Loucy (cell line): ENCODE measurements around the gene CNOT10.

ENCODE experiments used
- H2AFZ ChIP-seq: fragments of 200-600 bp; sonication (generic); 2 replicates; pipeline ENCODE4 v1.6.0; 2016; ENCODE audit warnings: antibody characterized with exemption, mild to moderate bottlenecking, low read length, moderate library complexity
- H3F3A ChIP-seq: fragments of 200-600 bp; 2 replicates; pipeline ENCODE4 v1.6.0; 2016; ENCODE audit warnings: antibody characterized with exemption, low read depth, mild to moderate bottlenecking
- H3K27me3 ChIP-seq: fragments of 200-600 bp; sonication (generic); 2 replicates; pipeline ENCODE4 v1.6.1; 2014; ENCODE audit warnings: low read length, mild to moderate bottlenecking; ENCODE audit not compliant: insufficient read depth, poor library complexity, severe bottlenecking
- H3K36me3 ChIP-seq: fragments of 200-600 bp; sonication (generic); 2 replicates; pipeline ENCODE4 v1.6.1; 2016; ENCODE audit warnings: low read length; ENCODE audit not compliant: insufficient read depth
- H3K4me1 ChIP-seq: fragments of 200-600 bp; sonication (generic); 2 replicates; pipeline ENCODE4 v1.5.1; 2014; ENCODE audit warnings: low read length, mild to moderate bottlenecking; ENCODE audit not compliant: insufficient read depth, poor library complexity, severe bottlenecking
- H3K4me2 ChIP-seq: fragments of 200-600 bp; sonication (generic); 2 replicates; pipeline ENCODE4 v1.6.0; 2014; ENCODE audit warnings: antibody characterized with exemption, low read length, low read depth, mild to moderate bottlenecking; ENCODE audit not compliant: poor library complexity, severe bottlenecking
- H3K4me3 ChIP-seq: fragments of 200-600 bp; sonication (generic); 2 replicates; pipeline ENCODE4 v1.5.1; 2014; ENCODE audit warnings: low read length, mild to moderate bottlenecking, mixed read lengths; ENCODE audit not compliant: poor library complexity, severe bottlenecking
- H3K79me2 ChIP-seq: fragments of 200-600 bp; sonication (generic); 2 replicates; pipeline ENCODE4 v1.6.1; 2014; ENCODE audit warnings: low read length; ENCODE audit not compliant: insufficient read depth
- H3K9ac ChIP-seq: fragments of 200-600 bp; sonication (generic); 2 replicates; pipeline ENCODE4 v1.6.0; 2014; ENCODE audit warnings: mild to moderate bottlenecking, low read depth, low read length, moderate library complexity; ENCODE audit not compliant: poor library complexity, severe bottlenecking
- H3K9me2 ChIP-seq: fragments of 200-600 bp; sonication (generic); replicated peaks from 2 replicates; pipeline ENCODE4 v1.6.1; 2016; ENCODE audit warnings: low read depth, low read length, mixed read lengths
- H3K9me3 ChIP-seq: fragments of 200-600 bp; sonication (generic); 2 replicates; pipeline ENCODE4 v1.6.1; 2014; ENCODE audit warnings: mild to moderate bottlenecking, antibody characterized with exemption, low read length, low read depth; ENCODE audit not compliant: insufficient read depth
- H4K20me1 ChIP-seq: fragments of 200-600 bp; sonication (generic); 2 replicates; pipeline ENCODE4 v1.6.0; 2014; ENCODE audit warnings: antibody characterized with exemption, low read length, mild to moderate bottlenecking; ENCODE audit not compliant: insufficient read depth, poor library complexity, severe bottlenecking
- CTCF ChIP-seq: fragments of 200-600 bp; sonication (generic); conservative IDR thresholded peaks from 2 replicates; pipeline ENCODE4 v1.5.1; 2014; ENCODE audit warnings: mild to moderate bottlenecking, antibody characterized with exemption, low read length
- EZH2phosphoT487 ChIP-seq: fragments of 200-600 bp; IDR thresholded peaks from 2 replicates; pipeline ENCODE4 v1.6.1; 2018; ENCODE audit warnings: antibody characterized with exemption, mild to moderate bottlenecking, moderate library complexity, borderline replicate concordance

The CNOT10 gene

GRCh38 chr3:32708672-32709283, 23.8 kb downstream of the CNOT10 start:
- Histone ChIP-seq H3K27me3 (no peaks in the 10 kb centered on the region), H3K4me3 (no peak overlapping the region), H3K9ac (no peak overlapping the region), H3K9me2 (no peaks in the 10 kb centered on the region), H3K4me1 (peaks cover under 1% of the 10 kb centered on the region), H3K36me3 (peaks cover 51% of the 10 kb centered on the region; the same call in 1 of the 2 replicates), H3K9me3 (no peaks in the 10 kb centered on the region), H4K20me1 (peaks cover 5% of the 10 kb centered on the region), H3F3A (no peaks in the 10 kb centered on the region), H3K79me2 (peaks cover 4% of the 10 kb centered on the region; the same call in 1 of the 2 replicates), H3K4me2 (no peak overlapping the region), H2AFZ (no peak overlapping the region)
- TF ChIP-seq EZH2phosphoT487 (no peak), CTCF (no peak)

- H4K20me1 ChIP-seq: peaks cover 5% of the 10 kb centered on the region
- H3K79me2 ChIP-seq: peaks cover 4% of the 10 kb centered on the region; the same call in 1 of the 2 replicates
- H3F3A ChIP-seq: no peaks in the 10 kb centered on the region
- peaks cover 56% of the 10 kb centered on the region; the same call in 1 of the 2 replicates for H3K36me3 ChIP-seq
- no peaks in the 10 kb centered on the region for H3K27me3 ChIP-seq
- no peak overlapping the region for H3K9ac ChIP-seq
- no peak overlapping the region for H3K4me3 ChIP-seq
- H3K9me2 ChIP-seq: no peaks in the 10 kb centered on the region
- H3K4me1 ChIP-seq: no peaks in the 10 kb centered on the region
- H3K9me3 ChIP-seq: no peaks in the 10 kb centered on the region
- H2AFZ ChIP-seq: no peak overlapping the region
- no peak overlapping the region for H3K4me2 ChIP-seq
- TF ChIP-seq CTCF (no peak), EZH2phosphoT487 (no peak)
Observed at GRCh38 chr3:32709346-32709745, 24.4 kb downstream of the CNOT10 start.

GRCh38 chr3:32712506-32713055, 27.6 kb downstream of the CNOT10 start:
- Histone ChIP-seq H3K4me2 (no peak overlapping the region), H3K36me3 (peaks cover 76% of the 10 kb centered on the region)
- TF ChIP-seq CTCF: no peak
- TF ChIP-seq EZH2phosphoT487: no peak

More at GRCh38 chr3:32712506-32713055, 27.6 kb downstream of the CNOT10 start:
- Histone ChIP-seq H3K79me2 (no peaks in the 10 kb centered on the region; the same call in 1 of the 2 replicates), H3K9me2 (no peaks in the 10 kb centered on the region), H3K4me3 (no peak overlapping the region), H2AFZ (no peak overlapping the region), H3K4me1 (no peaks in the 10 kb centered on the region), H3F3A (no peaks in the 10 kb centered on the region), H3K9ac (no peak overlapping the region), H3K27me3 (no peaks in the 10 kb centered on the region), H4K20me1 (peaks cover 3% of the 10 kb centered on the region), H3K9me3 (no peaks in the 10 kb centered on the region)
